HepG2 (cell line): Measurements from ENCODE around the gene ASB3. TPM values are rescaled to one million over a fixed set of nuclear protein-coding genes. Genes with fewer than 3 reads are reported as not detected.

Experiments used
- FUBP1 ChIP-seq: sonication (generic); formaldehyde crosslinking; IDR thresholded peaks from 2 replicates; pipeline ENCODE4 v1.5.1; 2020; ENCODE audit warnings: missing genetic modification reagents, mild to moderate bottlenecking, borderline replicate concordance
- HNRNPH1 ChIP-seq: fragments of 200-400 bp; formaldehyde crosslinking; optimal IDR thresholded peaks from 2 replicates; pipeline ENCODE3; 2017; ENCODE audit warnings: mild to moderate bottlenecking, low read depth, low read length
- KLF6 ChIP-seq: IDR thresholded peaks from 2 replicates; pipeline ENCODE4 v1.8.0; 2016; ENCODE audit warnings: missing biosample characterization, missing genetic modification reagents
- NCOA2 ChIP-seq: sonication (generic); formaldehyde crosslinking; IDR thresholded peaks from 2 replicates; pipeline ENCODE4 v1.8.0; 2022; ENCODE audit warnings: inconsistent platforms
- NFAT5 ChIP-seq: sonication (generic); formaldehyde crosslinking; IDR thresholded peaks from 2 replicates; pipeline ENCODE4 v1.4.0; 2020; ENCODE audit warnings: missing genetic modification reagents
- NFYB ChIP-seq: sonication (generic); formaldehyde crosslinking; IDR thresholded peaks from 2 replicates; pipeline ENCODE4 v1.4.0; 2020; ENCODE audit warnings: missing genetic modification reagents
- PBX3 ChIP-seq: sonication (generic); formaldehyde crosslinking; IDR thresholded peaks from 2 replicates; pipeline ENCODE4 v1.8.1; 2023; ENCODE audit warnings: missing genetic modification reagents, inconsistent platforms, borderline replicate concordance
- SAFB2 ChIP-seq: sonication (generic); formaldehyde crosslinking; IDR thresholded peaks from 2 replicates; pipeline ENCODE4 v1.5.1; 2020; ENCODE audit warnings: missing genetic modification reagents, low read depth, mild to moderate bottlenecking, borderline replicate concordance
- SNRNP70 ChIP-seq: fragments of 200-400 bp; formaldehyde crosslinking; IDR thresholded peaks from 2 replicates; pipeline ENCODE4 v1.6.1; 2017; ENCODE audit warnings: mild to moderate bottlenecking, low read depth, low read length, moderate library complexity
- SRY ChIP-seq: sonication (generic); formaldehyde crosslinking; IDR thresholded peaks from 2 replicates; pipeline ENCODE4 v1.8.0; 2022; ENCODE audit warnings: mild to moderate bottlenecking, missing genetic modification reagents
- ZFP91 ChIP-seq: sonication (generic); formaldehyde crosslinking; IDR thresholded peaks from 2 replicates; pipeline ENCODE4 v1.9.0; 2022; ENCODE audit warnings: missing genetic modification reagents, mild to moderate bottlenecking, borderline replicate concordance
- ZNF225 ChIP-seq: sonication (generic); formaldehyde crosslinking; IDR thresholded peaks from 2 replicates; pipeline ENCODE4 v1.4.0; 2020; ENCODE audit warnings: mild to moderate bottlenecking, missing genetic modification reagents
- ZNF383 ChIP-seq: sonication (generic); formaldehyde crosslinking; IDR thresholded peaks from 2 replicates; pipeline ENCODE4 v1.4.0; 2020; ENCODE audit warnings: missing genetic modification reagents, mild to moderate bottlenecking, borderline replicate concordance
- ZNF563 ChIP-seq: sonication (generic); formaldehyde crosslinking; IDR thresholded peaks from 2 replicates; pipeline ENCODE4 v1.8.0; 2022; ENCODE audit warnings: mild to moderate bottlenecking, moderate library complexity, missing genetic modification reagents
- ZNF678 ChIP-seq: sonication (generic); formaldehyde crosslinking; IDR thresholded peaks from 2 replicates; pipeline ENCODE4 v1.4.0; 2020; ENCODE audit warnings: mild to moderate bottlenecking, missing genetic modification reagents
- ZNF703 ChIP-seq: sonication (generic); formaldehyde crosslinking; IDR thresholded peaks from 2 replicates; pipeline ENCODE4 v1.5.1; 2020; ENCODE audit warnings: missing genetic modification reagents, mild to moderate bottlenecking, moderate library complexity, borderline replicate concordance
- polyA plus RNA-seq, 8 experiments: library from polyadenylated mRNA; depleted of rRNA in 3 of 8; stranded (reverse) in 7 of 8; unstranded in 1 of 8; fragments of >200 nt; fragmentation: Illumina TruSeq in 4 of 8; extraction: Trizol in 4 of 8; gene quantifications; 2 replicates each; pipeline versions ENCODE4 v1.2.1 to v1.2.3, GENCODE V29; 2011 to 2016; ENCODE audit warnings: low read depth in 4 of 8, missing spikeins in 1 of 8, mixed read lengths in 1 of 8; ENCODE audit not compliant: insufficient read depth in 1 of 8
- total RNA-seq, 5 experiments: library from RNA; depleted of rRNA; stranded (reverse); fragments of >200 nt; fragmentation: Illumina TruSeq; extraction: Trizol; gene quantifications; 2 replicates each; pipeline ENCODE4 v1.2.3, GENCODE V29; 2016; ENCODE audit warnings: low read depth in 1 of 5

The ASB3 gene
- total and polyA plus RNA-seq, 2 of the 13 experiments (the other 11 are each of a cell fraction or from before 2014, with no cell fraction given), result 40.1 to 41.8 TPM

GRCh38 chr2:53786705-53787613 lies at the start of gene ASB3, which contains the start of gene ERLEC1 (continued):
- TF ChIP-seq NFAT5 (CRISPR knock-in tag), result no peak
- TF ChIP-seq ZNF703 (CRISPR knock-in tag), result peak; percentile 67; the same call in 1 of the 2 replicates
- peak; percentile 69 for TF ChIP-seq NCOA2 (CRISPR knock-in tag)
- TF ChIP-seq HNRNPH1, result no peak
- peak; percentile 99 for TF ChIP-seq KLF6
- peak; percentile 71; the same call in 1 of the 2 replicates for TF ChIP-seq ZNF563 (CRISPR knock-in tag)
- no peak for TF ChIP-seq SNRNP70
- TF ChIP-seq SRY (CRISPR knock-in tag), result peak; percentile 42; the same call in 1 of the 2 replicates
- peak; percentile 56 for TF ChIP-seq ZNF225 (CRISPR knock-in tag)
- TF ChIP-seq ZFP91 (CRISPR knock-in tag), result peak; percentile 98
- peak; percentile 82; the same call in 1 of the 2 replicates for TF ChIP-seq ZNF383 (CRISPR knock-in tag)
- TF ChIP-seq SAFB2 (CRISPR knock-in tag), result peak; percentile 79; the same call in 1 of the 2 replicates
- peak; percentile 47 for TF ChIP-seq NFYB (CRISPR knock-in tag)
- TF ChIP-seq PBX3 (CRISPR knock-in tag), result no peak; the same call in 1 of the 2 replicates
- 0 out of 2 replicates have a peak, but pooled peaks have one; percentile 49 for TF ChIP-seq FUBP1 (CRISPR knock-in tag)
- peak; percentile 59; the same call in 1 of the 2 replicates for TF ChIP-seq ZNF678 (CRISPR knock-in tag)
